Measurements from ENCODE around the gene VEGFC.

DNA sequence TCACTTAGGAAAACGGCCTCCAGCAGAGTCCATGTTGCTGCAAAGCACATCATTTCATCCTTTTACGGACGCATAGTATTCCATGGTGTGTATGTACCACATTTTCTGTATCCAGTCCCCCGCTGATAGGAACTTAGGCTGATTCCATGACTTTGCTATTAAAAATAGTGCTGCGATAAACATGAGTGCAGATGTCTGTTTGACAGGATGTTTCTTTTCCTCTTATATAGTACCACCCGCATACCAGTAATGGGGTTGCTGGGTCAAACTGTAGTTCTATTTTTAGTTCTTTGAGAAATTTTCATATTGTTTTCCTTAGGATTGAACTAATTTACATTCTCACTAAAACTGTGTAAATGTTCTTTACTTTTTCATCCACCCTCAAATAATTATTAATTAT lies 50.5 kb downstream of the VEGFC start:
- TF ChIP-seq MAX (IDR thresholded peaks at IDR 0.05) (no peak), POLR2A (IDR thresholded peaks at IDR 0.05; ENCODE audit: borderline replicate concordance, extremely low read depth, insufficient read depth, insufficient read length) (no peak), EZH2phosphoT487 (IDR thresholded peaks at IDR 0.05; ENCODE audit: borderline replicate concordance) (no peak), CEBPB (IDR thresholded peaks at IDR 0.05; ENCODE audit: low read depth) (no peak), CTCF (IDR thresholded peaks at IDR 0.05 in 2 of 3, conservative IDR thresholded peaks at IDR 0.05 in 1 of 3; ENCODE audit: borderline replicate concordance in 1 of 3, insufficient read depth in 1 of 3, low read depth in 2 of 3, low read length in 2 of 3) (no peak), FOSL1 (IDR thresholded peaks at IDR 0.05; ENCODE audit: low read depth) (no peak), EZH2 (IDR thresholded peaks at IDR 0.05) (no peak), SIN3A (IDR thresholded peaks at IDR 0.05; ENCODE audit: low read depth) (no peak), POLR2AphosphoS5 (IDR thresholded peaks at IDR 0.05; ENCODE audit: low read depth, low read length) (no peak), YY1 (IDR thresholded peaks at IDR 0.05; ENCODE audit: extremely low read depth, insufficient replicate concordance, low read depth, low read length) (no peak), ZFX (IDR thresholded peaks at IDR 0.05) (no peak)
- TF ChIP-seq, protein P1, sequence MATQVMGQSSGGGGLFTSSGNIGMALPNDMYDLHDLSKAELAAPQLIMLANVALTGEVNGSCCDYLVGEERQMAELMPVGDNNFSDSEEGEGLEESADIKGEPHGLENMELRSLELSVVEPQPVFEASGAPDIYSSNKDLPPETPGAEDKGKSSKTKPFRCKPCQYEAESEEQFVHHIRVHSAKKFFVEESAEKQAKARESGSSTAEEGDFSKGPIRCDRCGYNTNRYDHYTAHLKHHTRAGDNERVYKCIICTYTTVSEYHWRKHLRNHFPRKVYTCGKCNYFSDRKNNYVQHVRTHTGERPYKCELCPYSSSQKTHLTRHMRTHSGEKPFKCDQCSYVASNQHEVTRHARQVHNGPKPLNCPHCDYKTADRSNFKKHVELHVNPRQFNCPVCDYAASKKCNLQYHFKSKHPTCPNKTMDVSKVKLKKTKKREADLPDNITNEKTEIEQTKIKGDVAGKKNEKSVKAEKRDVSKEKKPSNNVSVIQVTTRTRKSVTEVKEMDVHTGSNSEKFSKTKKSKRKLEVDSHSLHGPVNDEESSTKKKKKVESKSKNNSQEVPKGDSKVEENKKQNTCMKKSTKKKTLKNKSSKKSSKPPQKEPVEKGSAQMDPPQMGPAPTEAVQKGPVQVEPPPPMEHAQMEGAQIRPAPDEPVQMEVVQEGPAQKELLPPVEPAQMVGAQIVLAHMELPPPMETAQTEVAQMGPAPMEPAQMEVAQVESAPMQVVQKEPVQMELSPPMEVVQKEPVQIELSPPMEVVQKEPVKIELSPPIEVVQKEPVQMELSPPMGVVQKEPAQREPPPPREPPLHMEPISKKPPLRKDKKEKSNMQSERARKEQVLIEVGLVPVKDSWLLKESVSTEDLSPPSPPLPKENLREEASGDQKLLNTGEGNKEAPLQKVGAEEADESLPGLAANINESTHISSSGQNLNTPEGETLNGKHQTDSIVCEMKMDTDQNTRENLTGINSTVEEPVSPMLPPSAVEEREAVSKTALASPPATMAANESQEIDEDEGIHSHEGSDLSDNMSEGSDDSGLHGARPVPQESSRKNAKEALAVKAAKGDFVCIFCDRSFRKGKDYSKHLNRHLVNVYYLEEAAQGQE (IDR thresholded peaks at IDR 0.05; ENCODE audit: low read depth), result no peak

Measured in HCT116 (cell line).